Measurements from ENCODE around the gene PRM1.

- TF ChIP-seq CTCF (IDR thresholded peaks at IDR 0.05; ENCODE audit: low read depth, low read length, poor library complexity, severe bottlenecking), result no peak
- TF ChIP-seq EZH2phosphoT487 (IDR thresholded peaks at IDR 0.05; ENCODE audit: borderline replicate concordance, low read length), result no peak
Measured at GRCh38 chr16:11260596-11260966, 20.5 kb downstream of the PRM1 start.

All from DOHH2 (cell line).